SK-N-MC (cell line): Measurements from ENCODE around the gene SEMA4F.

ENCODE experiments used
- DNase-seq: peaks from one replicate; pipeline ENCODE4 v3.0.0-alpha.2; 2011; ENCODE audit warnings: low read depth, low spot score
- H3K27ac ChIP-seq: fragments of 200-600 bp; sonication (generic); 2 replicates; pipeline ENCODE4 v1.5.1; 2016; ENCODE audit warnings: mixed run types
- H3K36me3 ChIP-seq: fragments of 200-600 bp; sonication (generic); 2 replicates; pipeline ENCODE4 v1.6.1; 2017; ENCODE audit warnings: antibody characterized with exemption, low read length, mixed read lengths; ENCODE audit not compliant: insufficient read depth
- H3K4me3 ChIP-seq: fragments of 200-600 bp; sonication (generic); 2 replicates; pipeline ENCODE4 v1.5.1; 2016
- H3K9ac ChIP-seq: fragments of 200-600 bp; sonication (generic); 2 replicates; pipeline ENCODE4 v1.8.0; 2017; ENCODE audit warnings: mixed run types, mixed read lengths; ENCODE audit not compliant: insufficient read length
- H3K9me3 ChIP-seq: fragments of 200-600 bp; sonication (generic); 2 replicates; pipeline ENCODE4 v1.6.1; 2017; ENCODE audit warnings: low read depth, mild to moderate bottlenecking, antibody characterized with exemption, low read length, moderate library complexity, mixed read lengths
- EZH2 ChIP-seq: fragments of 200-600 bp; sonication (generic); IDR thresholded peaks from one replicate; pipeline ENCODE4 v1.6.1; 2017; ENCODE audit warnings: antibody characterized with exemption
- FOXP2 ChIP-seq: optimal IDR thresholded peaks from 2 replicates; pipeline ENCODE3; 2011; ENCODE audit warnings: mild to moderate bottlenecking, moderate library complexity; ENCODE audit not compliant: insufficient read depth; ENCODE audit errors: extremely low read length, control extremely low read depth
- POLR2AphosphoS5 ChIP-seq: IDR thresholded peaks from 2 replicates; pipeline ENCODE4 v1.6.1; 2012; ENCODE audit warnings: mild to moderate bottlenecking, low read depth, low read length, borderline replicate concordance

The SEMA4F gene

DNA sequence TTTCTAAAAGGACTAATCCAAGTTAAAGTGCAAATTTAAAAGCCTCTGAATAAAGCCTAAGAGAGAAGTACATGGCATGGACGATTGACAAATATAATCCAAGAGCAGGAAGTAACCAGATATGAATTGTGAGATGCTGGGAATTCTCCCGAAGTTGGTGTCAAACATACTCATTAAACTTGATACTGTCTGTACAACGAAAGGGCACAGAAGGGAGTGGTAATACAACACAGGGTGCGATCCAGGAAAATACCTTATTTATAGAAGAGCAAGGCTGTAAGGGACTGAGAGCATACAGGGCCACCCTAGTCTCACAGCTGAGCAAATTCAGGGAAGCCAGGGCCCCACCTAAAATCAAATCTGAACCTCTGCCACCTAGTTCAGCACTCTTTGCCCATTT, 41.6 kb downstream of the SEMA4F start:
- Histone ChIP-seq H3K27ac (no peak overlapping the region), H3K36me3 (no peaks in the 10 kb centered on the region), H3K9me3 (no peaks in the 10 kb centered on the region), H3K4me3 (no peak overlapping the region), H3K9ac (no peak overlapping the region)
- TF ChIP-seq POLR2AphosphoS5 (no peak), EZH2 (no peak), FOXP2 (no peak)
- no peak for DNase-seq

DNA sequence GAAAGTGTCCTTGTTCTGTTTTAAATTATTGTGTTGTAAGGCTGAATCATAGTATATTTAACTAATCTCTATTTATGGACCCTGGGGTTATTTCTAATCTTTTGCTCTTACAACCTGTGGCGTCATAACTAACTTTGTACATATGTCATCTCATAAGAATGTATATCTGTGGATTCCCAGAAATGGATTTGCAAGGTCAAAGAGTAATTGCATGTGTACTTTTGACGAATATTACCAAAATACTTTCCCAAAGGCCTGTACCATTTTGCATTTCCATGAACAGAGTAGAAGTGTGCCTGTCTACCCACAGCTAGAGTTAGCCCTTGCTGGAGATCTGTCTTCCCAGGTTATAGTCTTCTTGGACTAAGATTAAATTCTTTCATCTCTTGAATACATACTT, 42.8 kb downstream of the SEMA4F start:
- TF ChIP-seq FOXP2 (no peak), POLR2AphosphoS5 (no peak), EZH2 (no peak)
- Histone ChIP-seq H3K9ac (no peak overlapping the region), H3K27ac (no peak overlapping the region), H3K36me3 (no peaks in the 10 kb centered on the region), H3K9me3 (no peaks in the 10 kb centered on the region), H3K4me3 (no peak overlapping the region)
- no peak for DNase-seq

DNA sequence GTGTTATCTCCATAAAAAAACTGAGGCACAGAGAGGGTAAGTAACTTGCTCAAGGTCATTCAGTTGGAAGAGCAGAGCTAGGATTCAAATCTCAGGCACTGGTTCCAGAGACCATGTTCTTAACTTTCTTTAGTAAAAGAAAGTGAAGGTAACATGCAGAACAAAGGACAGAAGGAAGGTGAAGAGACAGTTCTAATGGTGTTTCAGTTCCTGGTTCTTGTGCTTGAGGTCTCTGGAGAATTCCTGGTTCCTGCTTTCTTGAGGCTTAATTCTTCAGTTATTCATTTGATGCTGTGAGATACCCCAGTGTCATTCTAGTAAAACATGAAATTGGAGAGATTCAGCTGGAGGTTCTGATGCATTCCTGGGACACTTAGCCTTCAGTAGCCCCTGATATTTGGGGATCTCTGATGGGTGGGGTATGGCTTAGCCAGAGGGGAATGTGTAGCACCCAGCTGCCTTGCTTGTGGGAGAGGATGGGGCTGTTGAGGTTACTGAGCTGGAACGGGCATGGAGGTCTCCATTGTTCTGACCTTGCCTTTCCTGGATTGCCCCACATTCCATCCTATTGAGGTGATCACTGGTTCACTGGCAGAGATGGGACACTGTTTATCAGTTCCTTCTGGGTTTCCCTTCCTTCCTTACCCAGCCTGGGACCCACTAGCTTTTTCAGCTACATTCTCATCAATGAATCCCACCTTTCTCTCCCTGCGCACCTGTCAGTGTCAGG, 46.8 kb downstream of the SEMA4F start:
- DNase-seq = no peak
- Histone ChIP-seq H3K9me3 (no peaks in the 10 kb centered on the region), H3K36me3 (no peaks in the 10 kb centered on the region), H3K9ac (no peak overlapping the region), H3K27ac (no peak overlapping the region), H3K4me3 (no peak overlapping the region)
- TF ChIP-seq EZH2 = no peak
- no peak for TF ChIP-seq POLR2AphosphoS5
- TF ChIP-seq FOXP2 = no peak

DNA sequence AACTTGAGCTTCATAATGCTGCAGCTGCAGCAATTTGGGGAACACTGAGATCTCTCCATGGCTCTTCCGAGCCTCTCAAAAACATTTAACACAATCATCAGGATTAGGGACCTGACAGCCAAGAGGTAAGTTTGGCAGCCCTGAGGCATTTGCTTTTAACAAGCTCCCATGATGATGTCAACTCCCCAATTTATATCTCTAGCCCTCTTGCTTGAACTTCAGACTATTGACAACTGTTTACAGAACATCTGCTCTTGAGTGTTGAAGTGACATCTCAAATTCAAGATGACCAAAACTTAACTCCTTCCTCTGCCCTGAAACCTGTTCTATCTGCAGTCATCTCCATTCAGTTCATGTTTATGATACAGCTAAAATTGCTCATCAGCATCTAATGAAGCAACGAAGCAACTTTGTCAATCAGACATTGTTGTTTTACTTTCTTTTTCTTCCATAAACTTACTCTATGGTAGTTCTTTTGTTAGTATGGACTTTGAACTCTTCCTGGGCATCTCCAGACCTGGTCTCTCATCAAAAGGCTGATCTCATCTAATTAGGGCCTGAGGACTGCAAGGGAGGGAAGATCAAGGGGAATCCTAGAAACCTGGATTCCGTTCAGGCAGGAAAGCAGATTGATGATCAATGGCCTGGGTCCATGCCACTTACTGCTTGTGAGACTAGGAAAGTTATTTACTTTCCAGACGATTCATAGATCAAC, 48.1 kb downstream of the SEMA4F start:
- no peak for DNase-seq
- H3K4me3 ChIP-seq = no peak overlapping the region
- H3K9ac ChIP-seq = no peak overlapping the region
- TF ChIP-seq EZH2 (no peak), POLR2AphosphoS5 (no peak), FOXP2 (no peak)
- H3K27ac ChIP-seq = no peak overlapping the region
- no peaks in the 10 kb centered on the region for H3K36me3 ChIP-seq
- no peaks in the 10 kb centered on the region for H3K9me3 ChIP-seq

DNA sequence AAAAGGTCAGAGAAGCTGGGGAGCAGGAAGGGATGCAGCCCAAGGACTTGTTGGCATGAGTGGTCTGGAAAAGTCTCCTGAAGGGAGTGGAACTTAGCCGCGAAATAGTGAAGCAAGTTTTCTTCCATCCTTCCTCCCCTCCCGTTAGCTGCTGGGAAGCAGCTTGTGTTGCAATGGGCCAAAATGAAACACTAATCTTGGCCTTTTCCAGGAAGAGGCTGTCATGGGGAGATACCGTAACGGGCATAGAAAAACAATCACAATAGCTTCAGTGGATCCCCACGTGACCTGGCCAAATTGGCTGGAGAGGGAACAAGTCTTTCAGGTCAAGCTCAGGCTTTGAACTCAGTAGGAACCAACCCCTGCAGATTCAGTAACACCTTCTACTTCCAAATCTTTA, 49.3 kb downstream of the SEMA4F start:
- no peak overlapping the region for H3K9ac ChIP-seq
- no peaks in the 10 kb centered on the region for H3K36me3 ChIP-seq
- H3K4me3 ChIP-seq = no peak overlapping the region
- no peak for DNase-seq
- no peak overlapping the region for H3K27ac ChIP-seq
- TF ChIP-seq POLR2AphosphoS5 (no peak), EZH2 (no peak), FOXP2 (no peak)
- no peaks in the 10 kb centered on the region for H3K9me3 ChIP-seq

DNA sequence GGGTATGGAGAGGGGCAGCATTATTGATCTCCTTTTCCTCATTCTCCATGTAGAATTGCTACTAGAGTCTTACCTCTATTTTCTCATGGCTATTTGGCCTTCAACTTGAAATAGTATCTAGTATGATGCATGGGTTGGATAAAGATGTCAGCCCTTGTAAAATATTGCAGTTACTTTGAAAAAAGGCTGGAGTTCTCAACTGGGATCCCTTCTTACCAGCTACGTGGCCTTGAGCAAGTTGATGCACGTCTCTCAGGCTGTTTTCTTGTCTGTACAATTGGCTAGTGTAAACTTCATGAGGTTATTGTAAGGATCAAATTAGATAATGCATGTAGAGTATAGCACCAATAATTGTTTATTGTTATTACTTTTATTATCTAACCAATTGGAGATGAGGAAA, 50.2 kb downstream of the SEMA4F start:
- no peak overlapping the region for H3K9ac ChIP-seq
- no peaks in the 10 kb centered on the region for H3K36me3 ChIP-seq
- DNase-seq = no peak
- H3K9me3 ChIP-seq = no peaks in the 10 kb centered on the region
- no peak overlapping the region for H3K4me3 ChIP-seq
- TF ChIP-seq POLR2AphosphoS5 (no peak), FOXP2 (no peak), EZH2 (no peak)
- H3K27ac ChIP-seq = no peak overlapping the region

DNA sequence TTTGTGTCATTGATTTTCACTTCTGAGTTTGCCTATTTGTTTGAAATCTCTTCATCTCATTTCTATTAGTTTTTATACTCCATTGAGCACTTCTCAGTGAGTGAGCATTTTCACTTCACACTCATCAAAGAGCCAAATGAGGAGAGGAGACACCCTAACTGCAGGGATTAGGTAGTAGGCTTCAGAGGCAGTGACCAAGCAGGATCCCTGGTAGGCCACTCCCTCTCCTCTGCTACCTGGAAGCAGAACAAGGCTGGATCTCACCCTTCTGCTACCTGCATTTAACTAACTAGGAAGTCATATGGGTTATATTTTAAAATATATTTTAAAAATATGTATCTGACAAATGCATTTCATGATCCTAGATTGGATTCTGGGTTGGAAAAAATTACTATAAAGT, 52.7 kb downstream of the SEMA4F start:
- no peak for DNase-seq
- H3K27ac ChIP-seq = no peak overlapping the region
- H3K9ac ChIP-seq = no peak overlapping the region
- H3K36me3 ChIP-seq = no peaks in the 10 kb centered on the region
- TF ChIP-seq POLR2AphosphoS5 = no peak
- no peak for TF ChIP-seq EZH2
- no peak for TF ChIP-seq FOXP2
- no peaks in the 10 kb centered on the region for H3K9me3 ChIP-seq
- no peak overlapping the region for H3K4me3 ChIP-seq

DNA sequence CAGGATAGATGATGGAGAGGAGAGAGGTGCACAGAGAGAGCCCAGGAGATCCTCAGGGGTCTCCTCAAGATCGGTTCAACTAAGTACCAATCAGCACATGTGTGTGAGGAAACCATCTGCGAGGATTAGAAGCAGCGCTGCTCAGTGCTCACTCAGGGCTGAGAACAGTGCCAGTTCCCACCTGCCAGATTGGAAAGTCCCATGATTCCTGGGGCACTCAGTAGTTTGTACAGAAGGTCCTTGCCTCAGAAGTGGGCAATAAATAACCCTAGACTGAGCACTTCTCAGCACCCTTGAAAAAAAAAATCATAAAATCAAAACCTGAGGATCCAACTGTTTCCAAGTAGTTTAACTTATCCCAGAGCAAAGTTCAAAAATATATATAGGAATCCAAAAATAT, 53.8 kb downstream of the SEMA4F start:
- Histone ChIP-seq H3K9me3 (no peaks in the 10 kb centered on the region), H3K36me3 (no peaks in the 10 kb centered on the region), H3K9ac (no peak overlapping the region), H3K27ac (no peak overlapping the region), H3K4me3 (no peak overlapping the region)
- TF ChIP-seq FOXP2 (no peak), POLR2AphosphoS5 (no peak), EZH2 (no peak)
- DNase-seq = no peak

GRCh38 chr2:74708296-74708695, 54.2 kb downstream of the SEMA4F start:
- TF ChIP-seq POLR2AphosphoS5 = no peak
- no peak for TF ChIP-seq EZH2
- TF ChIP-seq FOXP2 = no peak
- H3K27ac ChIP-seq = no peak overlapping the region
- H3K4me3 ChIP-seq = no peak overlapping the region
- H3K9ac ChIP-seq = no peak overlapping the region
- no peak for DNase-seq
- no peaks in the 10 kb centered on the region for H3K36me3 ChIP-seq
- H3K9me3 ChIP-seq = no peaks in the 10 kb centered on the region
